Measurements from ENCODE around the gene PRKN.

DNA sequence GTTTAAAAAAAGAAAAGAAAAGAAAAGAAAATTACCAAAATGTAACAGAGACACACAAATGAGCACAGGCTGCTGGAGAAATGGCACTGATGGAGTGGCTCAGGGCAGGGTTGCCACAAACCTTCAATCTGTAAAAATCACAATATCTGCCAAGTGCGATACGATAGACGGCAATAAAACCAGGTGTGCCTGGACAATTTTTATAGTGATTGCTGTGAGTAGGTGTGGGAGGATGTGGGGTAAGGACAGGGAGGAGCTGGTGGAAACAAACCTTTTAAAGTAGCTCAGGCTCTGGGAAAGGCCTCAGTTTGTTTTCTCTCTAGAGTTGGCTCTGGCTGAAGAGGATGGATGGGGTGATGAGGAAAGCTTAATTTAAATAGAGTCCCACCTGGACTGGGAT is 861.0 kb downstream of the PRKN start:
- TF ChIP-seq GATA3 (IDR thresholded peaks at IDR 0.05; ENCODE audit: low read depth, low read length) (no peak), GATA2 (IDR thresholded peaks at IDR 0.05; ENCODE audit: low read depth, low read length) (no peak)
